ENCODE results near the gene RCC1.

- TF ChIP-seq CTCF (IDR thresholded peaks at IDR 0.05; ENCODE audit: extremely low read depth in 1 of 2, insufficient read depth in 1 of 2, low read depth in 1 of 2, low read length in 2 of 2) (no peak), POLR2A (IDR thresholded peaks at IDR 0.05; ENCODE audit: low read depth, low read length) (no peak)
These were observed 24.6 kb downstream of the RCC1 start for GRCh38 chr1:28530456-28530855.

Data from endothelial cell of umbilical vein (primary cell).